OCI-M2 (cell line): ENCODE data around the gene USP46.

Experiments
- DNase-seq: peaks from one replicate; lab custom pipeline; 2025; ENCODE audit not compliant: unreplicated experiment; lab: John Stamatoyannopoulos, UW

The USP46 gene, protein sequence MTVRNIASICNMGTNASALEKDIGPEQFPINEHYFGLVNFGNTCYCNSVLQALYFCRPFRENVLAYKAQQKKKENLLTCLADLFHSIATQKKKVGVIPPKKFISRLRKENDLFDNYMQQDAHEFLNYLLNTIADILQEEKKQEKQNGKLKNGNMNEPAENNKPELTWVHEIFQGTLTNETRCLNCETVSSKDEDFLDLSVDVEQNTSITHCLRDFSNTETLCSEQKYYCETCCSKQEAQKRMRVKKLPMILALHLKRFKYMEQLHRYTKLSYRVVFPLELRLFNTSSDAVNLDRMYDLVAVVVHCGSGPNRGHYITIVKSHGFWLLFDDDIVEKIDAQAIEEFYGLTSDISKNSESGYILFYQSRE

DNA sequence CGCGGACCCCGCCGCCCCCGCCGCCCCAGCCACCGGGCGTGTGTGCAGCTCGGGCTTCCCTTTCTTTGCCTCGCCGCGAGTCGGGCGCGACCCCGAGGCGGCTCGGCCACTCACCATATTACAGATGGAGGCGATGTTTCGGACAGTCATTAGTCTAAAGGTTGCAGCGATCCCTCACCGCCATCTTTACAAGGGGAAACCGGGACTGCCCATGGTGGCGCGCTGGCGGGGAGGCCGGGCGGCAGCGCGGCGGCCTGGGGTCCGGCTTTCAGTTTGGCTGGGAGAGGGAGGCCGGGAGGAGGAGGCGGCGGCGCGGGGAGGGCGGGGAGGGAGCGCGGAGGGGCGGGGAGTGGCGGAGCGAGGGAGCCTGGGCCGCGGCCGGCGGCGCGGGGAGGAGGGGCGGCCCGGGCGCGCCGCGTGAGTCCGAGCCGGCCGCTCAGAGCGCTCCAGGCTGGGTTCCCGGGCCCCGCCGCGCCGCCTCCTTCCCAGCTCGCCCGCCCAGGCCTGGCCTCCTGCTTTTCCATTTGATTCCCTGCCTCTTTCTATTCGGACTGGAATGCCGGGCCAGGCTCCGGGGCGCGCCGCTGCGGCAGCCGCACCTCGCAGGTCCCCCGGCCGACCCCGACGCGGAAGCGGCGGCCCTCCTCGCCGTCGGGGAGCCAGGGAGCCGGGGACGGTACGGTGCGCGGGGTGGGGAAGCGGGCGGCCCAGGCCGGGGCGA lies at the start of gene USP46:
Gene USP46, minus strand, starts transcription at position 301 of the 721 bp plus-strand sequence. Its CDS starts 151 bp downstream, at position 150.
- no peak for DNase-seq

DNA sequence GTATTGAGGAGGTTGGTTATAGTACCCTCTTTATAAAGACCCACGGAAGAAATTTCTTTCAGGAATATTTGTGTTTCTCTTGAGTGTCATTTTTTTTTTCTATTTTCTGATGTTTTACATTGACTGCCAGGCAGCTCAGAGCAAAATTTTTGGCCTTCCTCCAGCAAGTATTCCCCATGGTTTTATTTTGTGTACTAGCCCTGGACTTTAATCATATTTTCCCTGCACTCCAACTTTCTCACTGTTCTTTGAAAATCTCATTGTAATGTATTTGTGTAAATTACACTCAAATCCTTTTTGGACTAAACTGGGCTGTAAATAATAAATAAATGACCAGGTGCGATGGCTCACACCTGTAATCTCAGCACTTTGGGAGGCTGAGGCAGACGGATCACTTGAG lies 45.6 kb upstream of the USP46 start:
- no peak for DNase-seq

DNA sequence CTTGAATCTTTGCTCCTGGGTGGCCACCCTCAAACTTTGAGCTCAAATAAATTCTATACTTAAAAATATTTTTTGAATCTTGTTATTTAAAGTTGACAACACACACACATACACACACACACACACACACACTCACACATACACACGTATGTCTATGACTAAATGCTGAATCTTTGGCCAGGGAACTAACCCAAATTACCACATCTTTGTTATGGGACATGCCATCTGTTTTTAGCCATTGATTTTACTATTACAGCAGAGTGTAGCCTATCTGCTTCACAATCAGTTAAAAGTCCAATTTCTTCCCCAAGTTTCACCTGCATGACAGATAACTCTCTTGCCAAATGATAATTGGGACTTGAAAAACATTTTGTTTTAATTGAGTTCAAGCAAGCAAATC lies 45.0 kb upstream of the USP46 start:
- DNase-seq, result no peak

DNA sequence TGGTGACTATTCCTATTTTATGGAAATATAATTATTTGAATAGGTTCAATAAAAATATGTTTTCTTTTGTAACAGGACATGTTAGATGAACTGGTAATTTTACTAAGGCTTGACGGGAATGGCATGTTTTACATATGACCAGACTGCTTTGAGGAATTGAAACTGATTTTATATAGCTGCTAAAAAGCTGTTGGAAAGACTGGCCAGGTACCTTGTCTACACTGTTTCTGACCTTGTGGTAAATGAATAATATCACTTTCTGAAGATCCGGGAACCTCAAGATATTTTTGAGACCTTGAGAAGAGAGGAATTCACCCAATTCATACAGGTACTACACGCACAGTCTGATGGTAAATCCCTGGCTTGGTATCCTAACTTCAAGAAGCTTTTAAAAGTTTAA lies 42.1 kb upstream of the USP46 start:
- DNase-seq, result no peak

DNA sequence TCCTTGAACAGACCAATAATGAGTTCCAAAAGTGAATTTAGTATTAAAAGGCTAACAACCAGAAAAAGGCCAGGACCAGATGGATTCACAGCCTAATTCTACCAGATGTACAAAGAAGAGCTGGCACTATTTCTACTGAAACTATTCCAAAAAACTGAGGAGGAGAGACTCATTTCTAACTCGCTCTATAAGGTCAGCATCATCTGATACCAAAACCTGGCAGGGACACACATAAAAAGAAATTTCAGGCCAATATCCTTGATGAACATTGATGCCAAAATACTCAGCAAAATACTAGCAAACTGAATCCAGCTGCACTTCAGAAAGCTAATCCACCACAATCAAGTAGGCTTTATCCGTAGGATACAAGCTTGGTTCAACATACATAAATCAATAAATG lies 35.8 kb upstream of the USP46 start:
- no peak for DNase-seq

DNA sequence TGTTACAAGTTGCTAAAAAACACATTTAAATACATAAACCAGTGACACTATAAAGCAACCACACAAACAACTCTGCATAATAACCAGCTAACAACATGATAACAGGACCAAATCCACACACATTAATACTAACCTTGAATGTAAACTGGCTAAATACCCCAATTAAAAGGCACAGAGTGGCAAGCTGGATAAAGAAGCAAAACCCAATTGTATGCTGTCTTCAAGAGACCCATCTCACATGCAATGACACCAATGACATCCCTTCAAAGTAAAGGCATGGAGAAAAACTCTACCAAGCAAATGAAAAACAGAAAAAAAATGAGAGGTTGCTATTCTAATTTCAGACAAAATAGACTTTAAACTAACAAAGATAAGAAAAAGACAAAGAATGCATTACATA lies 34.4 kb upstream of the USP46 start:
- no peak for DNase-seq

DNA sequence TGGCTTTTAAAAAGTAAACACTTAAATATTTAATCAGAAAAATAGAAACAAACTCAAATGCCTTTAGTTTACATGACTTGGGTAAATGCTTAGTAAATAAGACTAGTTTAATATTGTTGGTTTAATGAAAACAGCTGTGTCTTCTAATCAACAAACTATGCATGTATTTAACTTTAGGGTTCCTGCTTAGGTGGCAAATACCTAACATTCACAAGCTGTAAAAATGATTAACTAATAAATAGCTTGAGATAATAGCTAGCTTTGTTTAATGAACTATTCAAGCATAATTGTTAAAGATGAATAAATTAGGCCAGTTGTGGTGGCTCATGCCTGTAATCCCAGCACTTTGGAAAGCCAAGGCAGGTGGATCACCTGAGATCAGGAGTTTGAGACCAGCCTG lies 30.0 kb upstream of the USP46 start:
- DNase-seq, result no peak

DNA sequence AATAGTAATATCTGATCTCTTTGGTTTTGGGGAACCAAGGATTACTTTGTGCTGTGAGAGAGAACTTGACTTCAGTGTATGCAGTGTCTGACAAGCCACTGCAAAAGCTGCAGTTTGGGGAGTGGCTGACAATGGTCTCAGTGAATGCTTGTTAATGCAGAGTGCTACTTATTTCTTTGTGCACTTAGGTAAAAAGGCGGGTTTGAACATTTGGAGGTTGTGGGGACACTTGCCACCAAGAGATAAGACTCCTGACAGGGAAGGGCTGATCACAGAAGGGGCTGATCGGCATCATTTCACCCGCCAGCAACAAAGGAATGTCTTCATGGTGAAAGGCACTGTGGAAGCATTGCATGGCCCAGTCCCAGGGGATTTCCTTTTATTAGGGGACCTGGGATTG lies 28.6 kb upstream of the USP46 start:
- DNase-seq, result no peak

DNA sequence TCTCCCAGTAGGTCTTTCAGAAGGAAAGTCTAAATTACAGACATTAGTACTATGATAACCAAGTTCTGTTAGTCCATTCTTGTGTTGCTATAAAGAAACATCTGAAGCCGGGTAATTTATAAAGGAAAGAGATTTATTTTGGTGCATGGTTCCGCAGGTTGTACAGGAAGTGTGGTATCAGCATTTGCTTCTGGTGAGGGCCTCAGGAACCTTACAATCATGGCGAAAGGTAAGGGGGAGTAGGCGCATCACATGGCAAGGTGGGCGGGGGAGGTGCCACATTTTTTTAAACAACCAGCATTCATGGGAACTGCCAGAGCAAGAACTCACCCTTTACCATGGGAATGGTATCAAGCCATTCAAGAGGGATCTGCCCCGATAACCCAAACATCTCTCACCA lies 26.2 kb upstream of the USP46 start:
- DNase-seq, result no peak

DNA sequence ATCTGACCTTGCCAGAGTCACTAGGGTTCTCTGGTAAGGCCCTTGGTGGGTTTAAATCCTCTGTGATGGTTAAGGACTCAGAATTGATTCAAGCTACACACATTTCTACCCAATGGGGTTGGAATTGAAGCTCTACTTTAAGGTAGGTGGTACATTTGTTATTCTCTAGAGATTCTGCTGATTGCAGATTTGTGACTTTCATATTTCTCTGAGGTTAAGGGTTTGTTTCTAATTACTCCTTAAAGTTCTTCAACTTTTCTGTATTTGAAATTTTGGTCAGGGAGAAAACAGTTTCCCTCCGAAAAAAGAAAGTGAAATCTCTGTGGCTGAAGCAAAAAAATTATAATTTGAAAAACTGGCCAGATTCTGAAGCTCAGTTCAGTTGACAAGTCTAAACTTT lies 25.8 kb upstream of the USP46 start:
- DNase-seq, result no peak

DNA sequence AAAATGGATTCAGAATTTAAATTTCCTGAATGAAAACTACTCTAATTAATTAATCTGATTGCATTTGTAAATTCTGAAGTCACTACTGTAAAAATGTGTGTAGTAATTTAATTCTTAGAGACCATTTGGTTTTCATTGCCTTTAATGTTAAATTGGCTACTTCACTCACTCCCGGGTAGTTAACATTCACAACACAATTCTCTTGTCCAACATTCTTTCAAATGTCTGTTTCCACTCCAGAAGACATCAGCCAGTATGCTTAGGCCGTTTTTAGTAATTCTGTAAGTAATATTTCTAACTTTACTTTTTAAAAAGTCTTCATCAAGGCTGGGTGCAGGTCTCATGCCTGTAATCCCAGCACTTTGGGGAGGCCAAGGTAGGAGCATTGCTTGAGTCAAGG lies 21.3 kb upstream of the USP46 start:
- DNase-seq, result no peak

DNA sequence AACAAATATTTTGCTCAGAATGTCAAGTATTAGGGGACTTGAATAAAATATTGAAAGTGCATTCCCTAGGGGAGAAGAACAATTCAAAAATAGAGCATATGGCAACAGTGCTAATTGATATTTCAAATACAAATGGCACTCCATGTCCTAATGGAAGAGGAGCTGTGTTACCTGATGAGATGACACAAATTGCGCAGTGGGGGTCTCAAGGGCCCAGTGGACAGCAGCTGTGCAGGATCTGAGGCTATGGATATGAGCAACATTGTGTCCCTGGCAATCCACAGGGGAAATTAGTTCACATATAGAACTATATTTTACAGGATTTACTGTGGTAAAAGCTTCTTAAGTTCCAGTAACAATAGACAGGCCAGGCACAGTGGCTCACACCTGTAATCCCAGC lies 17.4 kb upstream of the USP46 start:
- DNase-seq, result no peak

DNA sequence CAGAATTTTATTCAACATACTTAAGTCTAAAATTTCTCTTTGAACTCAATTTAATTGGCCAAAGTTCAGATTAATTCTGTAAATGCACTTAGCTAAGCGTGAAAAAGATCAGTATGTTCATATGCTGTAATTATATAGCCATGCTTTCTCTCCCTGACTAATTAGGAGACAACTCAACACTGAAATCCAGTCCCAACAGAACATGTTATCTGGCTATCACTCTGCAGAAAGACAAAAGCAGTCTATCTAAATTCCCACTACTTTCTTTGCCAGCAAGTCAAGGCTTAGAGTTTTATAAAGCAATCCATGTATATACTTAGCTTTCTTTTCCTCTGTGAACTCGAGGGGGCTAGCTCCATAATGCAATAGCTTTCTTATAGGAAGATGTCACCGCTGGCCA lies 16.0 kb upstream of the USP46 start:
- no peak for DNase-seq

DNA sequence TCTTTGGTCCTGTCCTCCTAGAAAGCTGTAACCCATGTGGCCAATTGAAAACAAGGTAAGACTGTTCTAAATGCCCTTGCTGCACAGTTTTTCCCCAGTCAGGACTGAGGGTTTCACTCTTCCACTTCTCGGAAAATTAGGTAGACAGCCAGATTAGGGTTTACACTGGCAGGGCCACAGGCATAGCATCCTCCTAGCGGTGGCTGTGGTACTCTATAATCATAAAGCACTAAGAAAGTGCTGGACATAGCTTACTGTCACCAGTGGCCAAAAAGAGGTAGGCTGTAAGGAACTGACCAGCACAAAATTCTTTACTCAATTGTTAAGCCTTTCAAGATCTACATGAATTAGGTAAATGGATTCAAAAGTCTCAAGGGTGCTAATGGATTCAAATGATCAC lies 11.6 kb upstream of the USP46 start:
- no peak for DNase-seq

DNA sequence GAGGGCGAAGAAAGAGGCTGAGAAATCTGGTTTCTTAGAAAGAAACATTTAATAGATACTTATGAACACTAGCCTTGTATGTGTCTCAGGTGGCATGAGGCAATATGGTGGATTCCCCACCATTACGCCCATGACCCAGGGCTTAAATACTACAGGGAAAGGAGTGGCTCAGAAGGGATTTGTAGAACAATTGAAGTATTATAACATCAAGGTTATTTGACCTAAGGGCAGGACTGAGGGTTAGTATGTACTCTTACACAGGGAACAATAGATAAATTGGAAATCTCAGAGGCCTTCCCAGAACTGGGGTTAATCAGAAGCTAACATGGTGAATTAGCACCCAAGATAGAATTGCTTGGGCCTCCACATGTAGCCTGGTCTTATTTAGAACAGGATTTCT lies 11.0 kb upstream of the USP46 start:
- no peak for DNase-seq

DNA sequence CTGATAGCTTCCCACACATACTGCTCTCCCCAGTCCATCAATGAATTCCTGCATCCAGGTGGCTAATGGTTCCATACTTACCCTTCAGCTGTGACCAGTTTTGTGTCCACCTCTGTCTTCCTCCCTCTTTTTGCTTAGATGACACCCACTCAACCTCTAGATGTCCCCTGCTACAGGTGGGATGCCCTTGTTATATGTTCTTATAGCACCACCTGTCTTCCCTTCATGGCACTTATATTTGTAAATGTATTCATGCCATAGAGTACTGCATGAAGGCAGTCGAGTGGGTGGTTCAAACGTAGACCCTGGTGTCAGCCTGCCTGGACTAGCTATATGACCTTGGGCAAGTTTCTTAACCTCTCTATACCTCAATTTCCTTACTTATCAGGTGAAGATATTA lies 6.5 kb upstream of the USP46 start:
- DNase-seq, result no peak

DNA sequence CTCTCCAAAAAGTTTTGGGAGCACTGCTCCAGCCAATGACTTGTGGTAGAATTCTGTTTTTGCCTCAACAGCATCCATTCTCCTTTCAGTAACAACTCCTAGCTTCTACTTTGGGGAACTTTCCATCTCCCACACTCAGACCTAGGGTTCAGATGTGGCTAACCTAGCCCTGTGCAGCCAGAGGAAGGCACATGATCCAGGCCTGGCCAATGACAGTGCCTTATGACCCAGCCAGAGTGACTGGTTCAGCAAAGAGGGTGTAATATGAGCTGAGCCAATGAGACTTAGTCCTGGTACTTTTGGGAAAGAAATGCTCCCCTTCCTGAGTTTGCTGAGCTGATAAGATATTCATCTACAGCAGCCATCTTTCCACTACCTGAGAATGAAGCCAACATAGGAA lies 5.4 kb upstream of the USP46 start:
- no peak for DNase-seq

DNA sequence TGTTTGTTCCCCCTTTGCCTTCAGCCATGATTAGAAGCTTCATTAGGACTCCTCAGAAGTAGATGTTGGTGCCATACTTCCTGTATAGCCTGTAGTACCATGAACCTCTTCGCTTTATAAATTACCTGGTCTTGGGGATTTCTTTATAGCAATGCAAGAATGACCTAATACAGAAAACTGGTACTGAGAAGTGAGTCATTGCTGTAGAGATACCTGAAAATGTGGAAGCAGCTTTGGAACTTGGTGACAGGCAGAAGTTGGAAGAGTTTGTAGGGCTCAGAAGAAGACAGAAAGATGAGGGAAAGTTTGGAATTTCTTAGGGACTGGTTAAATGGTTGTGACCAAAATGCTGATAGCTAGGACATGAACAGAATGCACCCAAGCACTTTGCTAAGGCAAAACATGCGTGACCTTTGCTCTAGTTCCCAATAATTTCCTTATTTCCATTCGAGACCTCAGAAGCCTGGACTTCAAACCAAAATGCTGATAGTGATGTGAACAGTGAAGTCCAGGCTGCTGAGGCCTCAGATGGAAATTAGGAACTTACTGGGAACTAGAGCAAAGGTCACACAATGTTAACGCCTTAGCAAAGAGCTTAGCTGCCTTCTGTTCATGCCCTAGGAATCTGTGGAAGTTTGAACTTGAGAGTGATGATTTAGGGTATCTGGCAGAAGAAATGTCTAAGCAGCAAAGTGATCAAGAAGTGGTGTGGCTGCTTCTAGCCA lies 3.0 kb upstream of the USP46 start:
- DNase-seq, result no peak

DNA sequence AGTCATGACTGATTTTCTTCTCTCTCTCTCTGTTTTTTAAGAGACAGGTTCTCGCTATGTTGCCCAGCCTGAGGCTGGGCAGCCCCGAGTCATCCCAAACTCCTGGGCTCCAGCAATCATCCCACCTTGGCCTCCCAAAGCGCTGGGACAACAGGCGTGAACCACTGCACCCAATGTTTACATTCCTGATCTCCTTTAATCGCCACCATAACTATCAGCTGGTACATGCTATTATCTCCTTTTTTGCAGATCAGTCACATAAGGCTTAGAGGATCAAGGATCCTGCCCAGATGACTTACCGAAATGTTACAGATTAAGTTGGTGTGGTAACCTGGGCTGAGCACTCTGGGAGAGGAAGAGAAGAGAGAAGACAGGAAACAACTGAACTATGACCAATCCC lies 1.5 kb upstream of the USP46 start:
- no peak for DNase-seq

DNA sequence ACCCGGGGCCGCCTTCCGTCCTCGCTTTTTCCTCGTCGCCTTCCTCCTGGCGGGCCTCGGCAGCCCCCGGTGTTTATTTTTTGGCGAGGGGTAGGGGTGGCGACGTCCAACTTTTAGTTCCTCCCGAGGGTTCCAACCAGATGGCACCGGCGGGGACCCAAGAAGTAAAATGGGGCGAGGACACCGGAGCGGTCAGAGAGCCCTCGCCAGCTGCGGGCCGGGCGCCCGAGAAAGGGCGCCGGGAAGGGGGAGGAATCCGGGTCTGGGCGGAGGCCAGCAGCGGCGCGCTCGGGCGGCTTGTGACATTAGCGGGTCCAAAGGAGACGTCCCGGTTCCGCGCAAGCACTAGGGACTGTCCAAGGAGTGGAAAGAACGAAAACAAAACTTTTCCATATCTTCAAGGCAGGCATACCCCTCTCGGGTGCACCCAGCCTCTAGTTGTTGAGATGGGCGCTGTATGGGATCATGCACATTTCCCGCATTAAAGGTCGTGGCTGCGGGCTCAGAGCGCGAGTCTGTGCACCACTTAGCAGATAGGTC lies 691 bp upstream of the USP46 start:
- no peak for DNase-seq

DNA sequence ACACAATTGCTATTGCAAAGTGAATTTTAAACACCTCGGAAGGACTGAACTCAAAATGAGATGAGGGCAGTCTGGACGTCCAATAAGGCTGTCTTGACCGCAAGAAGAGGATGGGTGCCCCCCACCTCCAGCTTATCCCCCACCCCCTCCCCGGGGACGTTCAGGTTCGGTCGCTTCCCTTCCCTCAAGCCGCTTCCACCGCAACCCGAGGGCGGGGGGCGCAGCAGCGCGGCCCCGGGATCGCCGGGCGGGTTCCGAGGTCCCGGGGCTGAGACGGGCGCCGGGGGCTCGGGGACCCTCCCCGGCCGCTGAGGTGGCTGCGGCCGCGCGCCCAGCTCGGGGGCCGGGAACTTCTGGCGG lies 480 bp downstream of the USP46 start:
- DNase-seq, result no peak
